NCI-H1694 (cell line): Measurements from ENCODE around the gene PLPP1.

Experiments
- DNase-seq: peaks from one replicate; lab custom pipeline; 2025; lab: John Stamatoyannopoulos, UW

Gene PLPP1

DNA sequence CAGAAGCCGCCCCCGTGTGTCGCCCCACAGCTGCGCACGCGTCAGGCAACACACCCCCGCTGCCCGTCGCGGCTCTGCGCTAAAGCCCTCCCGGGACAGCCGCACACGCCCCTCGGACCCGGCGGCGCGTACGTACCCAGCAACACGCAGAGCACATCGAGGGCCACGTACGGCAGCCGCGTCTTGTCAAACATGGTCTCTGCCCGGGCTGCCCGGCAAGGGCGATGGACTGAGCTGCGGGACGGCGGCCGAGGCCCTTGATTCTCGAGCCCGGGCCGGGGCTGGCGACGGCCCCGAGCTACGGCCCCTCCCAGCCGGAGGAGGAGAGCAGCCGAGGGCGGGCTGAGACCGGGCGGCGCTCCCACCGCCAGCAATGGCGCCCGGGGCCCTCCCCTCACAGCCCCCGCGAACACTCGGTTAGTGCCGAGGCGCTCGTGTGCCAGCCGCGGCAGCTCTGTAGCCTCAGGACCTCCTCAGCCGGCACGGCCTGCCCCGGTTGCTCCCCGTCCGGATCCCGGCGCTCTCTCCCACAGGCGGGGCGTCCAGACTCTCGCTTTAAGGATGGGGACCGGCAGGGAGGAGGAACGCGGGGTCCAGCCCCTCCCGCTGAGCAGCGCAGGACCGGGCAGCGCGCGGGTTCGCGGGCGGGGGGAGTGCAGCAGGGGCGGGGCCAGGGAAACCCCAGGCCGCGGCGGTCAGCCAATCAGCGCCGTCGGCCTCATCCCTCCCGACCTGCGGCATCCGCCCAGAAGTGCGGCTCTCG lies at the start of gene PLPP1:
TSS of gene PLPP1 (minus strand) at position 529 of the 763 bp plus-strand sequence. CDS start at position 194, 335 bp downstream.
- peak; percentile 80 for DNase-seq

DNA sequence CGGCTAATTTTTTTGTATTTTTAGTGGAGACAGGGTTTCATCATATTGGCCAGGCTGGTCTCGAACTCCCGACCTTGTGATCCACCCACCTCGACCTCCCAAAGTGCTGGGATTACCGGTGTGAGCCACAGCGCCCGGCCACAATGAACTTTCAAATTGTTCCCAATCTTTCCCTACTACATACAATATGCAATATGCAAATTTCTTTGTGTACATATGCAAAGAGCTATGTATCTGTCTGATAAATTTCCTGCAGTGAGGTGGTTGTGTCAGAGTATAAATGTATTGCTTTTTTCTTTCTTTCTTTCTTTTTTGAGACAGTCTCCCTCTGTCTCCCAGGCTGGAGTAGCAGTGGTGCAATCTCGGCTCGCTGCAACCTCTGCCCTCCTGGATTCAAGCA lies 48.8 kb upstream of the PLPP1 start:
- DNase-seq, result no peak

DNA sequence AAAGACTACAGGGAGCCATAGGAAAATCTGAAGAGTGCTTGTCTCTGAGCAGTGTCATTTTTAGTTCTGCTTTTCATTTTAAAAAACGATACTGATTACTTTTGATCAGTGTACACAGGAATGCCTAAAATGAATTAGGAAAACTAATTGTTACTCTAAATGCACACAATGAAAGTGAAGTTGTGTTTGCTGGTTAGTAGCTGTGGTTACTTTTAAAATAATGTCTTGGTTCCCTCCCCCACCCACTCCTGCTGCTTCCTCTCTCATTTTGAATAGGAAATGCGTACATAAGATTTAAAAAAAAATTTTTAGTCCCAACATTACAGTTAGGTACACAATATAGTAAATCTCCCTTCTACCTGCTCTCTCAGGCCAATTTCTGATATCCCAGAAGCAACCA lies 47.5 kb upstream of the PLPP1 start:
- no peak for DNase-seq

DNA sequence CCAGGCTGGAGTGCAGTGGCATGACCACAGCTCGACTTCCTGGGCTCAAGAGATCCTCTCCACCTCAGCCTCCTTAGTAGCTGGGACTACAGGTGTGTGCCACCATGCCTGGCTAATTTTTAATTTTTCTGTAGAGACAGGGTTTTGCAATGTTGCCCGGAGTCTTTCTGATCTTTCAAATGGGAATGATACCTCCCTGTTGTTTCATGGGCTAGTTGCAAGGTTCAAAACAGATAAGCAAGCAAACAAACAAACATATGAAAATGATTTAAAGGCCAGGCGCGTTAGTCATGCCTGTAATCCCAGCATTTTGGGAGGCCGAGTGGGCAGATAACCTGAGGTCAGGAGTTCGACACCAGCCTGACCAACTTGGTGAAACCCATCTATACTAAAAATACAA lies 45.3 kb upstream of the PLPP1 start:
- DNase-seq, result no peak

- no peak for DNase-seq
These were observed 44.0 kb upstream of the PLPP1 start for GRCh38 chr5:55578771-55579170.

GRCh38 chr5:55577353-55578060 lies 42.7 kb upstream of the PLPP1 start:
- DNase-seq, result peak; percentile 38

GRCh38 chr5:55576661-55577060 lies 41.9 kb upstream of the PLPP1 start:
- DNase-seq, result no peak

- DNase-seq, result no peak
These were observed 41.2 kb upstream of the PLPP1 start for GRCh38 chr5:55575815-55576583.

GRCh38 chr5:55572600-55572999 lies 37.8 kb upstream of the PLPP1 start:
- no peak for DNase-seq

- no peak for DNase-seq
These were observed 37.3 kb upstream of the PLPP1 start for GRCh38 chr5:55572020-55572419.

- no peak for DNase-seq
These were observed 35.8 kb upstream of the PLPP1 start for GRCh38 chr5:55570570-55570969.

DNA sequence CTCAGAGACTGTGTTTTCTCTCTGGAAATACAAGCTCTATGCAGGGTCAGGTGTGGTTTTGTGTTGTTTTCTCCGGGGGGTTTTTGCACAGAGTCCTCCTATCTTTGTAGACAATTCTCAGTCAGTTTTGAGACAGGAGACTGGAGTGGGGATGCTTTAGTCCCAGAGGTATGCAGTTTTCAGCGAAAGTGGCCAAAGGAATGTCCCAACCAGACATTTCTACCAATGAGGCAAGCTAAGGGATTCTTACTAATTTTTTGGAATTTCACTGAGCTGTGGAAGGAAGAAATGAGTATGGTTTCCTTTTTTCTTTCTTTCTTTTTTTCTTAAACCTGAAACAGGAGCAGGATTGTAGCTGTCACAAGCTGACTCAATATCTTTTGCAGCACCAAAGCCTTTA lies 35.3 kb upstream of the PLPP1 start:
- no peak for DNase-seq

DNA sequence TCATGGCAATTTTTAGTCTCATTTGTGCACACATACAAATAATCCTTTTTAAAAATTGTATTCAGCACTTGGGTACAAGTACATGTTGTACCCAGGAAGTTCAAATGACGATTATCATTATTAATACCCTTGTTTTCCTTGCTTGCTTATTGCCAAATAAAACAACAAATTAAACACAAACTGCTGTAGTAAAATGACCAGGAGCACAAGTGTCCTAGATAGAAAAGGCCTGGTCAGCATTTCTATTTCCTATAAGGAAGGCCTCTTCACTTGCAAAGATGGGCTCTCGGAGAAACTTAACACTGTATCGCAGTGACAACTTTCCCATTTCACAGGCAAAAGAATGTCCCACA lies 34.7 kb upstream of the PLPP1 start:
- DNase-seq, result no peak

- DNase-seq, result no peak
These were observed 34.1 kb upstream of the PLPP1 start for GRCh38 chr5:55568654-55569512.

DNA sequence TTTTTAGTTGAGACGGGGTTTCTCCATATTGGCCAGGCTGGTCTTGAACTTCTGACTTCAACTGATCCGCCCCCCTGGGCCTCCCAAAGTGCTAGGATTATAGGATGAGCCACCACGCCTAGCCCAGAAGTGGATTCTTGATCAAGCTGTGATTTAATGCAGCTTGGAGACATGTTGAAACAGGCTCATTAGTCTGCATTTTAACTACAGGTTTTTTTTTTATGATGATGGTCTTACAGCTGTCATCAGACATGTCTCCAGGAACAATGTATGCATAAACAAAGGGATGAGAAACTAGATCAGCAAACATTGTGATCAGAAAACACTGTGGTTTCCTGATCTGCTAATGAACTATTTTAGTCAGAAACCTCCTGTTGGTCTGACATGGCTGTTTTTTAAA lies 30.0 kb upstream of the PLPP1 start:
- peak; percentile 15 for DNase-seq

DNA sequence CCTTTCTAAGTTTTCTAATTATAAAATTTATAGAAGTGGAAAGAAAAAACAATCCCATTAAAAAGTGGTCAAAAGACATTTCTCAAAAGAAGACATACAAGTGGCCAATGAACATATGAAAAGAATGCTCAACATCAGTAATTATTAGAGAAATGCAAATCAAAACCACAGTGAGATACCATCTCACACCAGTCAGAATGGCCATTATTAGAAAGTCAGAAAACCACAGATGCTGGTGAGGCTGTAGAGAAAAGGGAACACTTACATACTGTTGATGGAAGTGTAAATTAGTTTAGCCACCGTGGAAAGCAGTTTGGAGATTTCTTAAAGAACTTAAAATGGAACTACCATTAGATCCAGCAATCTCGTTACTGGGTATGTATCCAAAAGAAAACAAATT lies 23.7 kb upstream of the PLPP1 start:
- no peak for DNase-seq

DNA sequence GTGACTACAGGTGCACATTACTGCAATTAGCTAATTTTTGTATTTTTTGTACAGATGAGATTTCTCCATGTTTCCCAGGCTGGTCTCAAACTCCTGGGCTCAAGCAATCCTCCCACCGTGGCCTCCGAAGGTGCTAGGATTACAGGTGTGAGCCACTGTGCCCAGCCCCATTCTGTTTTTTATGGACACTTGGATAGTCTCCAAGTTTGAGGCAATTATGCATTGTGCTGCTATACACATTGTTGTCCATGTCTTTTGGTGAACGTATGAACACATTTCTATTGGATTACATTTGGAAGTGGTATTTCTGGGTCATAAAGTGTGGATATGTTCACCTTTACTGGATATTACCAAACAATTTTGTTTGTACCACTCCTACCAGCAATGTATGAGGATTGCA lies 22.4 kb upstream of the PLPP1 start:
- DNase-seq, result no peak

- peak; percentile 18 for DNase-seq
These were observed 19.9 kb upstream of the PLPP1 start for GRCh38 chr5:55554585-55555202.

GRCh38 chr5:55551904-55552303 lies 17.1 kb upstream of the PLPP1 start:
- no peak for DNase-seq

DNA sequence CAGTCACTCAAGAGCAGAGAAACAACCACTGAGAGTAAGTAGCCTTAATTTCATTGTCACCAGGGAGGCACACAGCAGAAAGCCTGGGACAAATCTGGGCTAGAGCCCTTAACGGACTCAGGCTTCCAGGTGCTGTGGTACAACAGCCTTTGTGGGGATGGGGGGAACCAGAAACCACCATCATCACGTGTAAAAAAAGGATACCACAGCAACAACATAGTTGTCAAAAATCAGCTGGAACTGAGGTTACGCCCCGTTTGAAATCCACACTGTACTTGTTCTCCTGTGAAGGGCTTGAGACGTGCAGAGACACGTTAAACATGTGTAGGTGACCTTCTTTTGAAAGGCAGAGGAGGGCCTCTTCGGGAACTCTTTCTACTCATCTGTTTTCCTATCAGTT lies 16.6 kb upstream of the PLPP1 start:
- no peak for DNase-seq

GRCh38 chr5:55547781-55548180 lies 13.0 kb upstream of the PLPP1 start:
- DNase-seq, result no peak

GRCh38 chr5:55546947-55547346 lies 12.2 kb upstream of the PLPP1 start:
- DNase-seq, result no peak
